CD4-positive, alpha-beta T cell treated with Interleukin-4 for 1 hour (primary cell): ENCODE measurements around the gene EZH2.

Experiments used
- DNase-seq, 2 donors: peaks; one replicate each; pipeline ENCODE4 v3.0.0-alpha.2; 2020 to 2022

EZH2 gene

DNA sequence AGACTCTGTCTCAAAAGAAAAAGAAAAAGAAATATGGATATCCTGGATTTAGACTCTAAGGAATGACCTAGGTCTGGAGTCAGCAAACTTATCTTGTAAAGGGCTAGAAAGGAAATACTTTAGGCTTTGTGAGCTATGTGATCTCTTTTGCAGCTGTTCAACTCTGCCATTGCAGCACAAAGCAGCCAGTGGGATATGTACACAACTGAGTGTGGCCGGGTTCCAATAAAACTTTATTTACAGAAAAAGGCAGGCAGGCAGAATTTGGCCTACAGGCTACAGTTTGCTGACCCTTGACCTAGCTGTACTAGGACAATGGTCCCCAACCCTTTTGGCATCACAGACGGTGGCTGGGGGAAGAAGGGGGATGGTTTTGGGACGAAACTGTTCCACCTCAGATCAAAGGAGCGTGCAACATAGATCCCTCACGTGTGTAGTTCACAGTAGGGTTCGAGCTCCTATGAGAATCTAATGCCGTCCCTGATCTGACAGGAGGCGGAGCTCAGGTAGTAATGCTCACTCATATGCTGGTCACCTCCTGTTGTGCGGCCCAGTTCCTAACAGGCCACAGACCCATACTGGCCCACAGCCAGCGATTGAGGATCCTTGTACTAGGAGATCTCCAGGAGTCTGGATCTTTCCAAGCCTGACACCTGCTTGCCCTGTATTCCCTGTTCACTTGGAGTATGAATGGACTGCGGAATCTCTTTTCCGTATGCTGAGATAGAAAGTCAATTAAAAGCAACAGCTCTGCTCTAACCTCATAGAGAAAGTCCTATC lies 122.4 kb downstream of the EZH2 start:
- DNase-seq, result no peak
